Myocyte (in vitro differentiated cells): ENCODE data around the gene CADM1. TPM values are rescaled to one million over a fixed set of nuclear protein-coding genes. Genes with fewer than 3 reads are reported as not detected.

Experiments
- DNase-seq: peaks from one replicate; pipeline ENCODE4 v3.0.0-alpha.2; 2012; ENCODE audit warnings: low read depth
- total RNA-seq: library from RNA; depleted of rRNA; stranded (reverse); fragments of >200 nt; gene quantifications from 2 replicates; pipeline ENCODE4 v1.2.3, GENCODE V29; 2014

Gene CADM1
- total RNA-seq, 1 donor from 2014 or later, result 2.9 TPM

DNA sequence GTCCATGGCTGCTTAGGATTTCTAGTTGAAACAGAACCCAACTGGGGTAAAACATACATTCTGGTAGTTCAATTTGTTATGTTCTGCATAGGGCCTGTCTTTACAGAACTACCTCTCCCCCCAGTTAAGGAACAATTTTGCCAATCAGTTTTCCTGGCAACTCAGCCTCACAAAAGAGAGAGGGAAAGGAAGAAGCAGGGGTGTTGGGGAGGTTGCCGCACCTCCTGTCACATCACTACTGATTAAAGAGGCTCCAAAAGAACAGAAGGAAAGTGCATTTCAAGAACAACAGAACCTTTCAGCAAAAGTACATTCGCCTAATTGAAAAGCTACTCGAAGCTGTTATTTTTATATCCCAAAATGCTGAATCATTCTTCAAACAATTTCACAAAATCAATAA, 217.6 kb downstream of the CADM1 start:
- no peak for DNase-seq

DNA sequence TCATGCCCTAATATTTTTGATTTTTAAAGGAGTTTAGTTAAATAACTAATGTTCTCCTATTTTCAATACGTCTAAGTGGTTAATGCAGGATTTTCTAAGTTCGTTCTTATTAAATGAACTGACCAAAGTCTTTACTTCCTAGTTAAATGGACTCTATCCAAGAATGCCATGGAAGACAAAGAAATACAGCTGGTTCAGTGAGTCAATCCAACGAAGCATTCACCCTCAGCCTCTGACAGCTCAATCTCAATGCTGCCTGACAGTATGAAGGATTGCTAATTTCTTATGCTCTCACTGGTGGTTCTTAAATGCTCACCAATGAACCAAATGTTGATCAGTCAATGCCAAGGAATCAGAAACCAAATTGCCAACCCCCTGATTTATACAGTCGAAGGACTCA, 219.4 kb downstream of the CADM1 start:
- DNase-seq, result peak; percentile 18

DNA sequence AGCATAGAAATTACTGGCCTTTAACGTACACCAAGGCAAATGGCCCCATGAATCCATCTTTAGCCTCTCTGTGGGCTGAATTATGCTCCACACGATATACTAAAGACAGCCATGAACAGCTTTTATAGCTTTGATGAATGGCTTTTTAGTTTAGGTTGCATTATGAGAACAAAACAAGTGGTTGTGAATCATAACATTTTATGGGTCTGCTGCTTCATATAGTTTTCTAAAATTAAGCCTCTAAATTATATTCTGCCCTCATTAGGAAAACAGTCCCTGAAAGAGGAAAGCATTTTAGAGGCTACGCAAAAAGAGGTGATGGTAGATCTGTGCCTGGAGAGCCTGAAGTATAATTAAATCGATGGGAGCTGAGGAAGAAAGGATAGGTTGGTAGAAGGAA, 221.3 kb downstream of the CADM1 start:
- DNase-seq, result no peak

DNA sequence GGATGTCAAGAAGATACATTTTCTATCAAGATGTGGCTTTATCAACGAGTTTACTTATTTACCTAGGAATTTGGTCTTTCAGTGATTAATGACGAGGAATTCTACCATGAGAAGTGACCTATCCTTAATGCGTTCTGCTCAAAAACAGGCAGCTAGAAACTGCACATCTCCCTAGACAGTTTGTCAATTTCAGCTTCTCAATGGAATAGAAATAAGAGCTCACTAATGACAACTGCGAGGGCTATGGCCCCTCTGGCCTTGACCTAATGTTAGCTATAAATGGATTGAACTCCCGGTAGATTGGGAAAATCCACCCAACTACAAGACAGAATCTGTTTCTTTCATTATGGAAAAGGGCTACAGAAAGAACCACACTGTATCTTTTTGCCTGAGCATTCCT, 223.4 kb downstream of the CADM1 start:
- no peak for DNase-seq

DNA sequence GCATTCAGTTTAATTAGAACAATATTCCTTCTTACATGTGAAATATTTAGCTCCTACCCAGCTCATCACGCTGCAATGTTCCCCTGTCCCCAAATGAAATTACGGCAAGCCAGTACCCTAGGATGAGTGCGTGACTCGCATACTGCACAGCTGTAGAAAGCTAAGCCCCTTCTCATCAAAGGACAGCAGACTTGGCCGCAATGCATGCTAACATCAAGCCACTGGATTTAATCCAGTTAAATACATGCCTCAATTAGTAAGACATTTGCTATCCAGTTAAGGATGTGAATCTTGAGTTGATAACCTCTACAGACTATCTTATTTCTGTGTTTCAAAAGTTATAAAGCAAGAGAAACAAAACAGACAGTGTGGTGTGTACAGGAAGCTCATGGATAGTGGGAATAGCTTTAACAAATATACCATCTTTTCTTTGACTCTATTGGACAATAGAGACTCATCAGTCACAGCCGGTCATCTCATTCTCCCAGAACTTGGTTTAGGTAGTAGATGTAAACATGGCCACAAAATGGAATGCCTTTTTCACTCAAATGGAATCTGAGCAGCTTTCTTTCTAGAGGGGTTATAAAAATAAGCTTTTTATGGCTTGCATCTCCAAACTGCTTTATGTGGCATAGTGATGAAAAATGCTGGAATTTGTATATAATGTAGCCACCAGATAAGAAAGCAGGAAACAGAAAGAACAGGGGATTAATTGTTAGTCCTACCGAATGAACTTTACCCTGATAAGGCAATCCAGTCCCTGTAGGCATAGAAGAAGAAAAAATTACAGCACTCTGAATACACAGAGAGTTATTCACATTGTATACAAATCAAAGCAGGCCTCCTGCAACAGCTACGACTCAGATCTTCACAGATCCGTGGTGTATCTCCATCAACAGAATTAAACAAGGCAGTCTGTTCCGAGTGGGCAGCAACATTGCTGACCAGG, 224.1 kb downstream of the CADM1 start:
- DNase-seq, result no peak

DNA sequence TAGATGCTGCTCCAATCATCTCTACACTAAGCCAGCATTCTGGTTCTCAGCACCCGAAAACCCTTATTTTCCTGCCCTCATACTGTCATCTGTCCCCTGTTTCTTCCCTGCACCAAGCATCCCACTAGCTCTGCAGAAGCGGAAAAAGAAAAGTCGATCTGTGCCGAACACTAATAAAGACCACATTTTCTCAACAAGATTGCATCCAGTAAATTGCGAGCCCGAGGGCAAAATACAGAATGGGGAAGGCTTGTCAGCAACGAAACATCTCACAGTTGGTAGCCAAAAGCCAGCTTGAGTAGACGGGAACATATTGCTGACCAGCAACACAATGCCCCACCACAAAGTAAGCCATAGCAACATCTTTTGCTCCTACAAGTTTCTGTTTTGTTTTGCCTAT, 227.4 kb downstream of the CADM1 start:
- no peak for DNase-seq

DNA sequence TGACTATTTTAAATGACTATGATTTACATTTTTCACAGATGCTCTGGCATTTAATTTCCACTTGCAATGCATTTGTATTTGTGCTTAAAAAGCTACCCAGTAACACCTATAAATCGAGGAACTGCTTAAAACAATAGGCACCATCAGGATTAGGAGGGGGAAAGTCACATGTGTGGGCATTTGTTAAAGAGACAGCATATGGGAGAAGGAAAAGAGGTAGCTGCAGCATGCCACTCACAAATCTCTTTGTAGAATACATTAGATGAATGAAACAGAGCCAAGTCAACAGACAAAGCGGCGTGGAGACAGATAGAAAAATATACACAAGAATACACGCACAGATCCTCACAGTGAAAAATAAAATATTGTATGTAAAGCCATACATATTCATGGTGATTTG, 228.0 kb downstream of the CADM1 start:
- no peak for DNase-seq

DNA sequence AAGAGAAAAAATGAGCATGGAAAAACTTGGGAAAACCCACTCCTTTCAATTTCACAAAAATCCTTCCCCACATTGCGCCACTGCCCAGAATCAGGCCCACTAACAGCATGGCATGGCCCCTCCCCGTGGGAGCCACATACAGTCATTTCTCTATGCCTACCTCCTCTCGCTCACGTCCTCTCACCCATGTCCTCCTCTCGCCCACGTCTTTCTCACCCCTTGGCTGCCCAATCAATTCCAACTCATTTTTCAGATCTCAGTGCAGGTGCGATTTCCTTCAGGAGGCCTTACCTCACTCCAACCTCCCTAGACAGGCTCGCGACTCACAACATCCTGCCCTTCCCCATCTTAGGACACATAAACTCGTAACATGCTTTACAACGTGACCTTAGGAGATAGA, 229.2 kb downstream of the CADM1 start:
- DNase-seq, result no peak

DNA sequence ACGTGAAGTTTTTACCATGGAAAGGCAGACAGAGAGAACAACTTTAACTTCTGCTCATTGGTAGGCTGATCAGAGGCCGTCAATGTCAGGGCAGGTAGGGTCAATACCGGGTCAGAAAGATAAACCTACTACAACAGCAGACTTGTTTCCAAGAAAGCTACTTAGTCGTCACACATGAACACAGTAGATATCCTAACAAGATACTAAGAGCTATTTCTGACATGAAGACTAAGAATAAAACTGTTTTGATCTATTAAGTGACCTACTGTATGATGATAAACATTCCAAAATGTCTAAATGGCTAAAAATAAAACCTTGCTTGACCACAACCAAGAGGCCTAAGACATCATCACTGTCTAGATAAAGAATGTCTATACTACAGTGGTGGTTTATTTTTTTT, 231.3 kb downstream of the CADM1 start:
- DNase-seq, result peak; percentile 24

DNA sequence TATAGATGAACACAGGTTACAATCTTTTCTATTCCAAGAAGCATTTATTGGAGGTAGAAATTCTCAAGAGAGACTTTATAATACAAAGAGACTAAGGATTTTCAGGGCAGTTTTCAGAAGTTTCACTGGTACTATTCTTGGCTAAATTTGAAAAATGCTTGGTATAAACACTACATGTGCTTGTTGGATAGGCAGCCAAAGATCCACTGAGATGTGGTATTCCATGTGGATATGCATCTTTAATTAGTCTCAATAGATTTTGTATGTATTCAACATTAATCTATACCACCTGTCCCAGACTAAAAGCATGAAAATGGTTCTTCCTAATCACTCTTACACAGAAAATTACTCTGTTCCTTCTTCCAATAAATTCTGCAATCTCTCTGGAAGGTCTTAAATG, 232.6 kb downstream of the CADM1 start:
- DNase-seq, result no peak

DNA sequence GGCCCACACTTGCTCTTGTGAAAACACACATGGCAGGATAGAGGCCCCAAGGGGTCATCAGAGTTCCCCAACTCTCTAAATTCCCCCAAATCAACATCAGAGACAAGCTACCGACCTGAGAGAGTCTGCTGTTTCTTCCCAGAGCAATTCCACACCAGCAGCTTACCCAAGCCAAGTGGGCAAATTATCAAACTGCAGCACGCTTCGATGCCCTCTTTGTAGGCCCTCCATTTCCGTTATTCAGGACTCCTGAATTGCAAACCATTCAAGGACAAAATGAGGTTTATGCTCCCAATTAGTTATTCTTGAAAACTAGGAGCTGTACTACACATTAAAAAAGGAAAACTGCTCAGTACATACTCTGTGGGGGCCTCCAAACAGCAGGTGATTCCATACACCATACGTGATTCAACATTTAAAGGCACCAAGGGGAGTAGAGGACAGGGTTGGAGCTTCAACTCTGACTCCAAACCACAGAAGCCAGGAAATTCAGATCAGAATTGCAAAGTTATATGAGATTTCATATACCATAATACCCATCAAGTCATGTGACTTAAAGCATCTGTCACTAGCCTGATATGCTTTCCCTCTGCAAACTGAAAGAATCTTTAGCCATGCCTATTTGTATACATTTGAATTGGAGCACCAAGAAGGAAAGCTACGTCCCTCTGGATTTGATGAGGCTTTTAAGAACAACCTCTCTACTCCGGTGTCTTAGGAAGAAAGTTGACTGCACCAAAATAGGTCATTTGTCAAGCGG, 234.8 kb downstream of the CADM1 start:
- DNase-seq, result no peak

DNA sequence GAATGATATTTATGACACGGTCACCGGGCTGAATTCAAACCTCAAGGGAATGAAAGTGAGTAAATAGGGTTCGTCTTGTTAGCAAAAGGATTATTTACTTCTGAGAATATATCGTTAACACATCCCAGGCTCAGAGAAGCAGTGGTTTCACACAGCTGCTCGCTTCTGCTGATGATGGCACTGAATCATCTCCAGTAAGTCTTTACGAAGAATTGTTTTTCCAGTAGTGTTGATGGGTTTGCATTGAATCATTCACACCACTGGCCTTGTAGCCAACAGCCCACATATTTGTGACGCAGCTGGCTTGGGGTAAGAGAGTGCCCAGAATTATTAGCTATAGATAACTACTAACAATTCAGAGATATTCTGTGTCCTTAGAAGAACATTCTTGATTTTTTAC, 236.3 kb downstream of the CADM1 start:
- peak; percentile 33 for DNase-seq

DNA sequence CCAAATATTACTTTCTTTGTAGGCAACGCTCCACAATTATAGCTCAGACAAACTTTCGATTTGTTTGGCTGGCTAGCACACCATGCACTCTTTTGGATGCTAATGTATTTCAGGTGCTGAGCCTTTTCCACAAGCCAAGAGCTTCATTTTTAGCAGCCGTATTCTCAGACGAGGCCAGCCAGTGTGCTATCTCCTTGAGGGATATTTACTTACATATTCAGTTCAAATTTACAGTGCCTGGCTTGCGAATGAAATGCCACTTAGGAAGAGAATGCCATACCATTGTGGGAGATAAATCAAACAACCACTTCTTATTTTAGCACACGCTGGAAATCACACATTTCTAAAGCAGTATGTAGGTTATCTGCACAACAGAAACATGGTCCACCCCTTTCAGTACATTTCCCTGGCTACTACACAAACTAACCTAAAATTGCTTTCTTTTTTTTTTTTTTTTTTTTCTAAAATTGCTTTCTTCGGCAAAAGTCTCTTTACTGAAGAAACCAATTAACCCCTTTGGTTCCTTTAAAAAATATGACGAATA, 236.9 kb downstream of the CADM1 start:
- DNase-seq, result no peak

DNA sequence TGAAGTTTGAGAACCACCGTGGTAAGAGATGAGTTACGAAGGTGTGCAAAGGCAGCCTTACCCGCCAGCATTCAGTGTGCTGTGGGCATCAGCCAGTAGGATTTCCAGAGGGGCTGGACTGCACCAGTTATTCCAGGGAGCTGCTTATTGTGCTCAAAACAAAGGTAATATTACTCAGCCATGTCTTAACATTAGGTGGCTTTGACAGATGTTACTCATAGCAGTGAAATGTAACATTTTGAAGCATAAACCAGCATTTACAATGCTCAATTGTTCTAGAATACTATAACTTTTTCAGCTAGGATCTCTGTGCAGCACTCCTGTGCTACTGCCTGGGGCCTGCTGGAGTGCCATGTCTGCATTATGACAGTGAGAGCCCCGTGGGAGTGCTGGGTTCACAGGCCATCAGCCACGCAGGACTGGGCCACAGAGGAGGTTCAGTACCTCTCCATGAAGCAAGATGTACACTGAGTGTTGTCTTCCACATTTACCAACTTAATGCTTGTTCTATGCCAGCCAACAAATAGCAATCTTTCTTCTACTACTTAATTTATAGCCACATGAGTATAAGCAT, 238.1 kb downstream of the CADM1 start:
- no peak for DNase-seq

DNA sequence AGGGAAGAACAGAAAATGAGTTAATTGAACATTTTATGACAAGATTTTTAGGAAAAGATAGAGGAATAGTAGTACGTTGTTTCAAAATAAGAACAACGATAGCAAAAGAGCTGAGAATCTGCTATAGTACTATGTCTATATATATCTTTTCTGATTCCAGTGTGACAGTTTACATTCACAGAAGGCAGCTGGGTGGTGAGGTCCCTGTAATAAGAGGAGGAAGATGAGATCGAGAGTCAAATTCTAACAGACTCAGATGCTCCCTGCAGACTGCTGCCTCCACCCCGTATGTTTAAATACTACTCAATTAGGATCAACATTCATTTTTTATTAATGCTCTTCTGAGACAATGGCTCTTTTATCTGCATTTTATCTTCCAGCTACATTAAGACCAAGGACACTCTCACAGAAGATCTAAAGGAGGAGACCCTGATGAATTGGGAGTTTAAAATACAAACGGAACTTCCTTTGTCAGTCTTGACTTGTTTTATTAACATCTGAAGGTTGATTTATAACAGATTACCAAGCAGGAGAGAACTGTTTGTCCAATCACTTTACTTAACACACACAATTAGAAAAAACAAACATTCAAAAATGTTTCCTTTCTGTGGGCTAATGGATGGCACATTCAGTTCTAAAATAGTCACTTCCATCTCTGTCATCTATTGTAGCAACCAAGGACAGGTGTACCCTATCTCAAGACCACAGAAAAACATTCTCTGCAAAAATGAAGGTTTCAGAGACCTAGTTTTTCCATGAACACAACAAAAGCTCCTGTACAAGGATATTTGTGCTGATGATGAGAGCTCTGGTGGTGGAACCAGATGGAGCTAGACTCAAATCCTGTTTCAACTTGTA, 240.2 kb downstream of the CADM1 start:
- peak; percentile 22 for DNase-seq

DNA sequence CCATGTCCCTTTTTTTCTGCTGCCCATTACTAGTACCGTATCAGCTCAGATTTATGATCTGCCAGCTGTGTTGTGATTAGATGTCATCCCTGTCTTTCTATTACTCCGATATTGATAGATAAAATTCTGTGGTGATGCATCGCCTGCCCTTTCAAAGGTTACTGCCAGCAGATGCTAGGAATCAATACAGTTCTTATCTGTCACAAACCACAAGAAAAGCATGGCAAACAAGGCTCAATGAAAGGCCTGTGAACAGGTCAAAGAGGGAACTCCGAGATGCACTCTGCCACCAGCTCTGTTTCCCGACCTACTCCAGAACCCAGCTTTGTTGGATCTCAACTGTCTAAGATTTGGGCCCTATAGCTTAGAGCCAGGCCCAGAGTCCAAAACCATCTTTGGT, 246.0 kb downstream of the CADM1 start:
- DNase-seq, result no peak

DNA sequence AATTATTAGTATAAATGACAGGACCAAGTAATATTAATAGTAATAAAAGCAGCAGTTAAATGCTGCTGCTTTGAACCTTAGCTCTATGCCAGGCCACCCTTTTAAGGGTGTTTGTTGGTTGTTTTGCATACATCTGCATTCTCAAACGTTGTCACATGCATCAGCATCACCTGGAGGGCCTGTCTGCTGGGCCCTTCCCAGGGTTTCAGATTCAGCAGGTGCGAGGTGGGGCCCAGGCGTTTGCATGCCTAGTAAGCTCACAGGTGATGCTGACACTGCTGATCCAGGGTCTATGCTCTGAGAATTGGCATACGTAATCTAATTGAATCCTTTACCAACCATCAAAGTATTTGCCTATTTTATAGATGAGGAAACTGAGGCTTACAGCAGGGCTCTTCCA, 246.5 kb downstream of the CADM1 start:
- DNase-seq, result no peak

DNA sequence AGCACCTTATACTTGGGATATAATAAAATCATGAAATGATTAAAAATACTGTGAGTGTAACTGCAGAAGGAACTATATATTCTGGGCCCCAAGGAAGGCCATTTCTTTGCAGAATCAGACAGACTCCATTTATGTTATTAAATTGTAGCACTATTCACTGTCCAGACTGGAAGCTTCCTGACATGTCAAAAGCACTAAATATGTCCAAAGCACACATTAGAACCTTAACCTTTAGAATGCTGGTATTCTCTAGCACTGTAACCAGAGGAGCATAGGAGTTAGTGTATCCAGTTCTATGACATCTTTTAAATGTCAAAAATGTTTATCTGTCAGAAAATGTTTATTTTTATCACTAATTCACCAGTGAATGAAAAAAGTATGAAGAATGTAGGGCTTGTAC, 246.9 kb downstream of the CADM1 start:
- no peak for DNase-seq

DNA sequence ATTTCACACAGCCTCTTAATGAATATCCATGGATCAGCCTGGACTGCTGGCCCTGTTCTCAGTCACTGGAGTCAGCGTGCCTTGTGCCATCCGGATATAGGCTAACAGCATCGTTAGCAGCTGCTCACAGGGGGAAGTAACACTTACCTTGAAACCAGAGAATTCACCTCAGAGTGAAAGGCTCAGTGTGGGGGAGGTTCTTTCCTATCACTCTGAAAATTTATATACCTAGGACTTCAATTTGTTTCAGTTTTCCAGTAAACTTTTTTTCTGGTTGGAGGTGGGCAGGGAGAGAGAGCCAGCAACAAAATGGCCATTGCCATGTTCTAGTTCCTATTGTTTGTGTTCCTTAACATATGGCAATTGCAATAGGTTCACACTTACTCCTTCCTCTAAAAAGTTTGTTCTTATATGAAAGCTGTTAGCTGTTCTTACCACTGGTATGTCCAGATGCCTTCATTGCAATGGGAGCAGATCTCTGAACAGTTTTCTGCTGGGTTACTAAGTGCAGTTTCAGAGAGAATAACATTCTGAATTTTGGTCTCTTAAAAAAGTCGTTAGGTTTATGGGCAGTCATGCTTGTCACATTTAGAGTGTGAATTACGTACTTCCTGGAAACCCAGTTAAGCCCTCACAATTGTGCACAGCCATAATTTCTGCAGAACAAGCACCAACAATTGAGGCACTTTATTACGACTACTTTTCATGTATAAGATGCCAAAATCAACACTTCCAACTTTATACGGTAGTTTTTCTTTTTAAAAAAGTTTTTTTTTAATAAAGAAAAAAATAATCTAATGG, 247.6 kb downstream of the CADM1 start:
- DNase-seq, result no peak
